Activated T-cell treated with anti-CD3 and anti-CD28 coated beads for 24 hours (primary cell): ENCODE measurements around the gene TIRAP.
"Not testable (repeated sequence)": the region's sequence is repeated elsewhere in the genome, so short reads cannot be mapped to it uniquely, and the experiment has no call there.

Source experiments
- DNase-seq: peaks from one replicate; pipeline ENCODE4 v3.0.0-alpha.2; 2020; ENCODE audit warnings: low read depth

TIRAP gene

DNA sequence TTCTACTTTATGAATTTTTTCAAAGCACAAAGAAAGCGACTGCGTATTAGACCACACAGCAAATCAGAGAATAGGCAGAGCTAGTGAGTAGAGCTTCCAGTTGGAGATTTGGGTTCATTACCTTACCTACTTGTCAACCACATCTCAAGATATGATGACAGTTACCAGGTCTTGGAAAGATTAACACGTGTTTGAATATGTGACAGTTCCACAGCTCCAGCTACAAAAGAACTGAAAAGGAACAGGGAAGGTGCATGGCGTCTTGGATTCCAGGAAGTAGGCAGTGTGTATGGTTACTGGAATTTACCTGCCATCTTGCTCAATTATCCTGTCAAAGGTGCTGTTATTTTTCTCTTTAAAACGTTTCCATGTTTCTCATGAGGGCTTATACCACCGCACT is 5.3 kb downstream of the TIRAP start:
- no peak for DNase-seq

DNA sequence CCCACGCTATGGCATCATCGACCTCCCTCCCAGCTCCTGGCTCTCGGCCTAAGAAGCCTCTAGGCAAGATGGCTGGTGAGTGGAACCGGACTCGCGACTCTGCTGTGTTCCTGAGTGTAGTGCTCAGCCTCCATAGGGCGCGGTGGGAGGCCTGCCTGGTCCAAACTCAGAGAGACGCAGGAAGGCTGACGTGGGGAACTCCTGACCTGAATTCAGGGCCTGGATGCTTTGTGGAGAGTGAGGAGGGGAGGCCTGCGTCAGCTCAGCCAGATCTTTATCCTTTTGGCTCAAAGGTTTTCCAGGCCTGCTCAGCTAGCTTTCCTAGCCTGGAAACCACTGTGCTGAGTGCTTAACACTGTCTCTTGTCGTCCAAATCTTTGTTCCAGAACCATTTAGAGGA is 8.0 kb downstream of the TIRAP start:
- no peak for DNase-seq

- DNase-seq, result no peak
Observed at GRCh38 chr11:126293726-126294125, 10.8 kb downstream of the TIRAP start.

DNA sequence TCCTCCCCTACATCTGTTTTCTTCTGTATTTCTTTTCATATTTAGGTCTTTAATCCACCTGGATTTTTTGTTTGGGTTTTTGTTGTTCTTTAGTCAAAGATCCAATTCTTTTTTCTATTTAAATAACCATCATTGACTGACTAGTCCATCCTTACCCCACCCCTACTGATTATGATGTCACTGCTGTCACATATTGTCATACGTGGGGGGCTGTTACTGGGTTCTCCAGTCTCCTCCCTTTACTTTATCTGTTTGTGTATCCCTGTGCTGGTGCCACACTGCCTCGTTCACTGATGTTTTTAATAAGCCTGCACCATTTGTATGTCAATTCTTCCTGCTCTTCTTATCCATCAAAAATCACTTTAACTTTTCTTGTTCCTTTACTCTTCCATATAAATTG is 14.1 kb downstream of the TIRAP start:
- no peak for DNase-seq

DNA sequence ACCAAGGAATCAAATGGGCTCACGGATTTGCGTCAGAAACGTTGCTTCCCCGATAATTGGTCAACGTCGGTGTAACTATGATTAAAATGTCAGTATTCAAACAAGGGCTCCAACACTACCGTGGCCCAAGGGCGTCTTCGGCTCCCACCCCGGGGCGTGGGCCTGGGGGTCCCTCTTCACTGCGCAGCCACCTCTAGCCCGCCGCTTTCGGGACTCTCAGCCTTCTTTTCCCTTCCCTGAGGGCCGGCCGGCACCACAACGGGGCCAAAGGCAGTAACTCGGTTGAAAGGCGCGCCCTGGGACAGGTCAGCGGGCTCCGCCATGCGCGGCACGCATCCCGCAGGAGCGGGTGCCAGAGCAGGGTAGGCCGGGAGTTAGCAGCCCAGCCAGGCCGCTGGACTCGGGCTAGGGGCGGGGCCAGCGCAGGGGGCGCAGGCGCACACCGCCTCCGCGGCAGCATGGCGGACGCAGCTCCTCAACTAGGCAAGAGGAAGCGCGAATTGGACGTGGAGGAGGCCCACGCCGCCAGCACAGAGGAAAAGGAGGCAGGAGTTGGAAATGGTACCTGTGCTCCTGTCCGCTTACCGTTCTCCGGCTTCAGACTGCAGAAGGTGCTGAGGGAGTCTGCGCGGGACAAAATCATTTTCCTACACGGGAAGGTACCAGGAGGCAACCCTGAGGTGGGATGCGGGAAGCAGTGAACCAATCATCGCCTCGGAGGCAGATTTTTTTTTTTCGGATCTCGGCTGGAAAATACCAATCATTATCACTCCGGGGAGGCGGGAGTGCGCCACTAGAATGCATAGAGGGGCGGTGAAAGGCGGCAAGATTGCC is 20.9 kb downstream of the TIRAP start, which contains the start of gene DCPS:
Gene DCPS, plus strand, starts transcription at position 438 of the 834 bp plus-strand sequence. Its CDS starts 21 bp downstream, at position 459.
- DNase-seq, result peak; percentile 85

DNA sequence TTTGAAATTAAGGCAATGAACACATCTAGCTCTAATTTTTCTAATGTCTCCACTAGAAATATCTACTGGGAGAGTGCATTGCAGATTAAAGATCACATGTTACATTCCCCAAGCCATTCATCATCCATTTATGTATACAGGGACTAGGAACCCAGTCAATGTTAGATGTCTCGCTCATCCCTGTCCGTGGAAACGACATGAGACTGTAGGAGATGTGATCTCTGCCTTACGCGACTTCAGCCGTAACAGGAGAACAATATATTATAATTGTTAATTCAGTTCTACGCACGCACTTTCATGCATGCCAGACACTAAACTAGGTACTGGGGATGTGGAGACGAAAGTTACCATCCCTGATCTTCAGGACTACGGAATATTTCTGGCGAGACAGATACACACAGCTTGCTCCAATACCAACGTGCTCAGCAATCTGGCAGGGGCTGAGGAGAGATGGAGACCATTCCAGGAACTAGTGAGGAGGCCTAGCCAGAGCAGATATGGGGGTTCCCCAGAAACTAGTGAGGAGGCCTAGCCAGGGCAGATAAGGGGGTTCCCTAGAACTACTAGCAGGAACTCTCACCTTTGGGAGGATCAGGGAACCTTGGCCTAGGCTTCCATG is 21.7 kb downstream of the TIRAP start:
- DNase-seq, result no peak

DNA sequence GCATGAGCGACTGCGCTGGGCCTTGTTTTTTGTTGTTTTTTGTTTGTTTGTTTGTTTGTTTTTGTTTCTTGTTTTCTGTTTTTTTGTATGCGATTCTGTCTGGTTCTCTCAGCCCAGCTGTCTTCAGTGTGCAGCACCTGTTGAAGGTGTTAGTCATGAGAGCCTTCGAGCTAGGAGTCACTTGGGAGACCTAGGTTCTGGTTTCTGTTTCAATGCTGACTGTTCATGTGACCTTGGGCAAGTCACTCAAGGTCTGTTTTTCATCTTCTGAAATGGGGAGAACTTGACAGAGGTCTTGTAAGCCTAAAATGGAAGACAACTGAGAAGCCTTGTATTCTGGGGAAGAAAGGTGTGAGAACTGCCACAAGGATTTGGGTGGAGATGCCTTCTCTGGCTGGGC is 22.8 kb downstream of the TIRAP start:
- DNase-seq, result no peak

GRCh38 chr11:126307706-126308105 is 24.8 kb downstream of the TIRAP start:
- DNase-seq, result no peak

GRCh38 chr11:126308271-126308671 is 25.4 kb downstream of the TIRAP start:
- DNase-seq, result no peak

DNA sequence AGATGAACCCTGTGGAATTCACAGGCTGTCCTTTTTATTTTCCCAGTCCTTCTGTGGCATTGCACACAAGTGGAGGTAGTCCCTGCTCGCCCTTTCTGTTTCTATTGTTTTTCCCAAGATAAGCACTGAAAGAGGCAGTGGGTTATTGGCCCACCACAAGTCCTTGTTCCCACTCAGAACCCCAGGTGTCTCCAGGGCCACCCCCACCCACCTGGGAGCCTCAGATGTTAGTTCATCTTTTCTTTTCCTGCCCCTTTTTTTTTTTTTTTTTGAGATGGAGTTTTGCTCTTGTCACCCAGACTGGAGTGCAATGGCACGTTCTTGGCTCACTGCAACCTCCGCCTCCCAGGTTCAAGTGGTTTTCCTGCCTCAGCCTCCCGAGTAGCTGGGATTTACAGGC is 25.9 kb downstream of the TIRAP start:
- DNase-seq, result not testable (repeated sequence)

DNA sequence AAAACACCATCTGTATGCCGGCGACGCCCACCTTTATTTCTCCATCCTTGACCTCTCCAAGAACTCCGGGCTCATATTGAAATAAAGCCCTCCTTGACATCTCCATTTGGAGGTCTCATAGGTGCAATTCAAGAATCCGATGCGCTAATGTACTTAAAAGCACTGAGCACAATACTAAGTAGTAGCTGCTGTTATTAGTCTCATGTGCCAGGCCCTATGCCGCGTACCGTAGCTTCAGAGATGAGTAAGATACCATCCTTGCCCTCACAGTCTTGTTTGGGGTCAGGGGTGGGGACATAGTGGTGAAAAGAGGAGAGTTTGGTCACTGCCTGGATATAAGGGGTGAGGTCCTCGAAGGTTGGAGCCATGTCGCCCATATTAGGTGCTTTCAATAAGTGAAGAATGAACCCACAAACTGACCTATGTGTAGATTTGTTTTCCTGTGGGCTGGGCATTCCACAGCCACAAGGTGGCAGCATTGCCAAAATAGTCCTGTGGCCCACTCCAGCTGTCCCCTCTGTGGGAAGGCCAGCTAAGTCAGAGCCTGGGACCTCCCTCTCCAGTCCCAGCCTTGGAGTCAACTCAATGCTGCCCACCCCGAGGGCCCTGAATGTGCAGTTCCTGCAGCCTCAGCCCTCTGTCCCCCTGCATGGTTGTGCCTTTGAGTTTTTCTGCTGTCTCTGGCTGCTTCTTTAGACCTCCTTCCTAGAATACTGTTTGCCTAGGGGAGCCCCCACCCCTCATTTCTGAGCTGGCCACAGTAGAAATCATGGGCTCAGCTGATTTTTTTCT is 27.5 kb downstream of the TIRAP start:
- DNase-seq, result peak; percentile 48

DNA sequence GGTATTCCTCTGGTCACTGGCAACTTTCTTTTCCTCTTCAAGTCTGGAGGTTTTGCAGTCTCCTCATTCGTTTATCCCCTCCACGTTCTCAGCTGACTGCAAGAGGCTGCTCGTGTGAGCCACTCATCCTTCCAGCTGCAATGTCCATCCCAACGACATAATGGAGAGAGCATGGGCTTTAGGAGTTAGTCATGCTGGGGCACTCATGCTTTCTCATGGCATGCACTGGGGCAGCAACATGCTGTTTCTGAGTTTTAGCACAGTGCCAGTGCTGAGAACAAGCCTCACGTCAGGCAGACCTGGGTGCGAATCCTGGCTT is 28.1 kb downstream of the TIRAP start:
- DNase-seq, result no peak

DNA sequence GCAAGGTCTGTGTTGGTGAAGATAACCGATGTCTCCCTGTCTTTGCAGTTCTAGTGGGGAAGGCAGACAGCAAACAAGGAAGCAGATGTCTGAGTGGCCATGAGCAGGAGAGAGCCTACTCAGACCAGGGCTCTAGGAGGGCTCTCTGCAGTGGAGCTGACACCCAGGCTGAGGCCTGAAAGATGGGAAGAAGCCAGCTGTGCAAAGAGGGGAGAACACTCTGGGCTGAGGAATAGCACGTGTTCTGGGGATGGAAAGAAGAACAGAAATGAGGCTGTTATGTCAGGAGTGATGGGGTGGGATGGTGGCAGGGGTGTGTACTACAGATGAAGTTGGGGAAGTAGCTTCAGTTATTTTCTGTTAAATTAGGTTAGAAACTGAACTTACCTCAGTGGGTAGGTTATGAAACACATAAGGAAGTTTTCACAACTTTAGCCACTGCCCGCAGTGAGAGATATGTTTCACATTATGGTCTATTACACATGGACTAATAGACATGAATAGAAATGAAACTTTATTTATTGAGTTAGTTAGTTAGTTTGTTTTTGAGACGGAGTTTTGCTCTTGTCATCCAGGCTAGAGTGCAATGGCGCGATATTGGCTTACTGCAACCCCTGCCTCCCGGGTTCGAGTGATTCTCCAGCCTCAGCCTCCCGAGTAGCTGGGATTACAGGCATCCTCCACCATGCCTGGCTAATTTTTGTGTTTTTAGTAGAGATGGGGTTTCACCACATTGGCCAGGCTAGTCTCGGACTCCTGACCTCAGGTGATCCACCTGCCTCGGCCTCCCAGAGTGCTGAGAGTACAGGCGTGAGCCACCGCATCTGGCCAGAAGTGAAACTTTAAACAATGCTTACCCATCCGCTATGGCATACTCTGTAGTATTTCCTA is 28.8 kb downstream of the TIRAP start:
- no peak for DNase-seq

- DNase-seq, result no peak
Observed at GRCh38 chr11:126312961-126313360, 30.1 kb downstream of the TIRAP start.

DNA sequence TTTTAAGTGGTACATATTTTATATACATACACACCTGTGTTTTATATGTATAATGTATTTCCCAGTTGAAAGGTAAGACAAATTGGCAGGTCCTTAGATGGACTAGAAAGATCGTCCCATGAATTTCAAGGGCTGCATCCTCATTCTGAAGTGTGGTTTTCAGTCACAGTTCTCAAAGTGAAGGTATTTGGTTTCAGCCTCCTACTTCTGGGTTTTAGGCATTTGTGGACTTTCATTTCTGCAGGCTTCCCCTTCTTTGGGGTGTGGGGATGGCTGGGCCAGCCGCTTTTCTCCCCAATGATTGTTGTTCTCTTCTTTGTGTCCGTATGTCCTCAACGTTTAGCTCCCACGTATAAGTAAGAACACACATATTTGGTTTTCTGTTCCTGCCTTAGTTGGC is 30.9 kb downstream of the TIRAP start:
- DNase-seq, result no peak

DNA sequence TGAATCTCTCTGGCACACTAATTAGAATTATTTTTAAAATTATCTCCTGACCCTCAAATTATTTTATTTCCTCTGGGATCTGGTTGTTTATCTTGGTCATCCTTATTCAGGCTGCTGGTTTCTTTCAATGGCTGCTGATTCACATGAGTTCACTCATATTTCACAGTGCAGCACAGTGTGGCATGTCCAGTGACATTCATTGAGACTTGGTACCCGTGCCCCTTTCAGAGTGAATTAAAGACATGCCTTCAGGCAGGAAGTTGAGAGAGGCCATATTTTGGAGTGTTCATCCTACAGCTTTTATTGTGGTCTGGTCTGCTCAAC is 34.5 kb downstream of the TIRAP start:
- no peak for DNase-seq

- DNase-seq, result no peak
Observed at GRCh38 chr11:126317756-126318573, 35.1 kb downstream of the TIRAP start.

GRCh38 chr11:126318574-126319373 is 35.9 kb downstream of the TIRAP start:
- no peak for DNase-seq

- DNase-seq, result no peak
Observed at GRCh38 chr11:126319374-126319740, 36.5 kb downstream of the TIRAP start.

- DNase-seq, result no peak
Observed at GRCh38 chr11:126322996-126323395, 40.1 kb downstream of the TIRAP start.
